Nephron (organoid): ENCODE results near the gene TBCD.

Experiments
- H3K27ac Mint-ChIP-seq, 3 experiments: 2 replicates each; pipeline ENCODE4 v1.8.0; 2020; ENCODE audit warnings: mixed read lengths in 3 of 3, mild to moderate bottlenecking in 2 of 3, moderate library complexity in 1 of 3
- H3K27me3 Mint-ChIP-seq: 2 replicates; pipeline ENCODE4 v1.8.0; 2021; ENCODE audit warnings: low read depth, mild to moderate bottlenecking, moderate library complexity, mixed read lengths
- H3K36me3 Mint-ChIP-seq: 2 replicates; pipeline ENCODE4 v1.8.0; 2020; ENCODE audit warnings: low read depth, mixed read lengths
- H3K4me1 Mint-ChIP-seq: 2 replicates; pipeline ENCODE4 v1.8.0; 2020; ENCODE audit warnings: mixed read lengths
- H3K4me3 Mint-ChIP-seq, 3 experiments: 2 replicates each; pipeline ENCODE4 v1.8.0; 2020; ENCODE audit warnings: mild to moderate bottlenecking in 3 of 3, mixed read lengths in 3 of 3, moderate library complexity in 2 of 3
- H3K9me3 Mint-ChIP-seq: 2 replicates; pipeline ENCODE4 v1.8.0; 2020; ENCODE audit warnings: mixed read lengths
- TF ChIP-seq, protein P1 (sequence below), 3 experiments: fragments of 200-600 bp; sonication (generic); IDR thresholded peaks; one replicate each; pipeline ENCODE4 v1.5.0; 2021; ENCODE audit warnings: antibody characterized with exemption in 3 of 3; ENCODE audit not compliant: unreplicated experiment in 3 of 3

TBCD gene

DNA sequence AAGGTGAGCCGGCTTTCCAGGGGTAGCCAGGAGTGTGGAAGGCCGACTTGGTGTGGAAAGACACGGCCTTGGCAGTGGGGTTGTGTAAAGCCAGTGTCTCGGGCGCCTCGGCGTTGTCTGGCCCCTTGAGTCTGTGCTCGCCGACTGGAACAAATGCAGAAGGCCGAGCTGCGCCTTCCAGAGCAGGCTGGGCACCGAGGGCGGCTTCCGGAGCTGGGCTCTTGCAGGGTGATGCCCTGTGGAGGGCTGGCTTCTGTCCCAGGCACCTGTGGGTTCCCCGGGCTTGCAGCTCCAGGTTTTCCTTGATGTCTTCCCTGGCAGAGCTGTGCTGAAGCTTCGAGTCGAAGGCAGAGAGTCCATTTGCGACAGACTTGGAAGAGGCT, 79.9 kb downstream of the TBCD start:
- H3K27ac Mint-ChIP-seq, result peak overlapping the region; percentile 65 to 81 (median 74)
- H3K36me3 Mint-ChIP-seq, result peaks cover 41% of the 10 kb centered on the region
- H3K4me1 Mint-ChIP-seq, result peaks cover 33% of the 10 kb centered on the region
- H3K27me3 Mint-ChIP-seq, result no peaks in the 10 kb centered on the region
- no peaks in the 10 kb centered on the region for H3K9me3 Mint-ChIP-seq
- TF ChIP-seq, protein P1, sequence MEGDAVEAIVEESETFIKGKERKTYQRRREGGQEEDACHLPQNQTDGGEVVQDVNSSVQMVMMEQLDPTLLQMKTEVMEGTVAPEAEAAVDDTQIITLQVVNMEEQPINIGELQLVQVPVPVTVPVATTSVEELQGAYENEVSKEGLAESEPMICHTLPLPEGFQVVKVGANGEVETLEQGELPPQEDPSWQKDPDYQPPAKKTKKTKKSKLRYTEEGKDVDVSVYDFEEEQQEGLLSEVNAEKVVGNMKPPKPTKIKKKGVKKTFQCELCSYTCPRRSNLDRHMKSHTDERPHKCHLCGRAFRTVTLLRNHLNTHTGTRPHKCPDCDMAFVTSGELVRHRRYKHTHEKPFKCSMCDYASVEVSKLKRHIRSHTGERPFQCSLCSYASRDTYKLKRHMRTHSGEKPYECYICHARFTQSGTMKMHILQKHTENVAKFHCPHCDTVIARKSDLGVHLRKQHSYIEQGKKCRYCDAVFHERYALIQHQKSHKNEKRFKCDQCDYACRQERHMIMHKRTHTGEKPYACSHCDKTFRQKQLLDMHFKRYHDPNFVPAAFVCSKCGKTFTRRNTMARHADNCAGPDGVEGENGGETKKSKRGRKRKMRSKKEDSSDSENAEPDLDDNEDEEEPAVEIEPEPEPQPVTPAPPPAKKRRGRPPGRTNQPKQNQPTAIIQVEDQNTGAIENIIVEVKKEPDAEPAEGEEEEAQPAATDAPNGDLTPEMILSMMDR (IDR thresholded peaks at IDR 0.05; ENCODE audit: unreplicated experiment in 3 of 3), result no peak
- H3K4me3 Mint-ChIP-seq, result no peak overlapping the region

DNA sequence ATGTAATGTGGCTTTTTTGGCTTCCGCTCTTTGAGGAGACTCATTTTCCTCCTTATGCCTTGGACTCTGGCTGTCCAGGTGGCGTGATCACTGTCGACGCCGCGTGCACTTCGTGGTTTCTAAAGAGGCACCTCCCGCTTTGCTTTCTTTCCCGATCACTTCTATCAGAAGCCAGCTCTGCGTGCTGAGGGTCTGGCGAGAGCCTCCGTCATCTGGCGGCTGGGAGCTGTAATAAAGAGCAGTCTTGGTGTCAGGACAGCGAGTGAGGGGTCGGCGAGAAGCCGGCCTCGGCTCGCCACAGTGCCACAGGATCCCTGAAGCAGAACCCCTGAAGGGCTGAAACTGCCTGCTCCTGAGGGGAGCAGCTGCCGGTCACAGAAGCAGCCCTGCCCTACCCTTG, 80.5 kb downstream of the TBCD start:
- Mint-ChIP-seq H3K27me3 (no peaks in the 10 kb centered on the region), H3K27ac (peak overlapping the region; percentile 65 to 81 (median 74)), H3K4me3 (no peak overlapping the region), H3K36me3 (peaks cover 35% of the 10 kb centered on the region), H3K9me3 (no peaks in the 10 kb centered on the region), H3K4me1 (peaks cover 39% of the 10 kb centered on the region)
- TF ChIP-seq, protein P1 (IDR thresholded peaks at IDR 0.05; ENCODE audit: unreplicated experiment in 3 of 3), result no peak

DNA sequence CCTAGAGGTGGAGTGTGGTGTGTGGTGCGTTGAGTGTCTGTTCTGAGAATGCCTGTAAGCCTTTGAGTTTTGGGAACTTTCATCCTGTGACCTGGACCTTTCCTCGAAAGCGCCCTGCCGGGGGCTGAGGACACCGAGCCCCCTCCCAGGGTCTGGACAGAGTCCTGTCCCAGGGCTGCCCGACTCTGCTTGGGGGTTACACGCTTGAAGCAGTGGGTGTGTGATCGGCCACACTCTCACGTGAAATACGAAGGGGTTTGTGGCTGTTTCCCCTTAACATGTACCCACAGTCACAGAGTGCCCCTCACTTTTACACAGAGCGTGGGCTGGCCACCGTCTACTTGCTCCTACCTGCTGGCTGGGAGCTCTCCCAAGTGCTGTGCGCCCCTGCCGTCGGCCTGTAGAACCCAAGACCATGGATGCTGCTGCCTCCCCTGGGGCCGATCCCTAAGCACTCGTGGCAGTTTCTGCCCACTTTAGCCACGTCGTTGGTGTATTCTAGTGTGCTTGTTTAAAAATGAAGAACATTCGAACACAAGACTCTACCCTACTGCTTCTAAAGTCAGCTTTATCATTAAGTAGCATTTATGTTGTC, 81.1 kb downstream of the TBCD start:
- H3K4me3 Mint-ChIP-seq, result no peak overlapping the region
- H3K27ac Mint-ChIP-seq, result peak overlapping the region; percentile 65 to 81 (median 74)
- no peaks in the 10 kb centered on the region for H3K27me3 Mint-ChIP-seq
- peaks cover 29% of the 10 kb centered on the region for H3K36me3 Mint-ChIP-seq
- peaks cover 45% of the 10 kb centered on the region for H3K4me1 Mint-ChIP-seq
- TF ChIP-seq, protein P1 (IDR thresholded peaks at IDR 0.05; ENCODE audit: unreplicated experiment in 3 of 3), result no peak
- H3K9me3 Mint-ChIP-seq, result no peaks in the 10 kb centered on the region

DNA sequence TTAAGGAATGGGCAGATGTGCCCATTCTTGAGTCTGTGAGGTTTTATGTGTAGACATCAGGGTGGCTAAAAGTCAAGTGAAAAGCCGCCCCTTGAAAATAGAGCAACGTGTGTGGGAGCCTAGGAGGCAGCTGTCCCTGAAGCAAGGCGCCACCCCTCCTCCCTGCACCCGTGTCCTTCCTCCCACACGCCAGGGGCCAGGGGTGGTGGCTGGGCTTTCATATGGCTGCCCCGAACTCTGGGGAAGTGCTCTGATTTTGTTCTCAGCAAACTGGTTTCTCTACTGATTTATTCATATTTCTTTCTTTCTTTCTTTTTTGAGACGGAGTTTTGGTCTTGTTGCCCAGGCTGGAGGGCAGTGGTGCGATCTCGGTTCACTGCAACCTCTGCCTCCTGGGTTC, 83.3 kb downstream of the TBCD start:
- Mint-ChIP-seq H3K36me3 (peaks cover 13% of the 10 kb centered on the region), H3K4me3 (peak overlapping the region in 1 of 3 experiments; percentile 19), H3K4me1 (peaks cover 50% of the 10 kb centered on the region), H3K27ac (peak overlapping the region in 2 of 3 experiments; percentile 91 to 98), H3K27me3 (no peaks in the 10 kb centered on the region), H3K9me3 (no peaks in the 10 kb centered on the region)
- TF ChIP-seq, protein P1 (IDR thresholded peaks at IDR 0.05; ENCODE audit: unreplicated experiment in 3 of 3), result no peak

DNA sequence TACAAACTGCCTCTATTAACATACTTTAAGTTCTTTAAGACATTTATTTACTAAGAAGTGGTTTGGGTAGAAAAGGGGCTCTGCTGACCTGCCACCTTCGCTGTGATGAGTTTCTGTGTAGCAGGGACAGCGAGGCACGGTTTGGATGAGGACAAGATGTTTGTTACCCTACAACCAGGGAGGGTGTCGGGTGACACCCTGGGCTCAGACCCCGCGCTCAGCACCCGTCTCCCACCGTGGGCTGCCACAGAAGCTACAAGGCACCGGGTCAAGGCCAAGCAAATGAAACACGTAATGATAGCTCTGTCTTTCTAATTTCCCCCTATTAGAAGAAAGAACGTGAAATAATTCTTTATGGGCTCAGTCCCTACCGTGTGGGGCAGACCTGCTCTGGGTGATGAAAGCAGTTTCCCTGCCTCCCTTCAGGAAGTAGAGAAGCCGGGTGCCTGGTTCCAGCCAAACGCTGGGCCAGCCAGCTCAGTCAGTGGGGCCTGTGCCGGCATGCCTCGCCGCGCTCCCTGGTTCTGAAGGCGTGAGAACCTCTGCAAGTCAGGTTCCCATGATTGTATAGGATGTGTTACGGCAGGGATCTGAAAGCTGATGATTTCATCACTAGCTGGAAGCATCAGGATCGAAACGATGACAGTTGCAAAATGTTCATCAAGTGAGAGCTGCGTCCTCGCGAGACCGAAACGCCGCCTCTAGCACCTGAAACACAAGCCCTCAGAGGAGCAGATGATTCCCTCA, 84.1 kb downstream of the TBCD start:
- TF ChIP-seq, protein P1 (IDR thresholded peaks at IDR 0.05; ENCODE audit: unreplicated experiment in 3 of 3), result no peak
- Mint-ChIP-seq H3K4me1 (peaks cover 50% of the 10 kb centered on the region), H3K27ac (peak overlapping the region; percentile 71 to 98 (median 91)), H3K9me3 (no peaks in the 10 kb centered on the region), H3K27me3 (no peaks in the 10 kb centered on the region), H3K36me3 (peaks cover 12% of the 10 kb centered on the region), H3K4me3 (peak overlapping the region in 2 of 3 experiments; percentile 23)
